K562 (cell line): Measurements from ENCODE around the gene SF3B3. TPM values are rescaled to one million over a fixed set of nuclear protein-coding genes. Genes with fewer than 3 reads are reported as not detected.

Source experiments
- FOXJ2 ChIP-seq: fragments of 200-800 bp; sonication (Bioruptor generic); IDR thresholded peaks from 2 replicates; pipeline ENCODE4 v1.6.1; 2016; ENCODE audit warnings: missing genetic modification characterization, missing compliant biosample characterization
- MECOM ChIP-seq: fragments of 250-450 bp; sonication (Bioruptor Pico); IDR thresholded peaks from 2 replicates; pipeline ENCODE4 v1.8.0; 2022; ENCODE audit warnings: inconsistent platforms
- MTA1 ChIP-seq: fragments of 450-650 bp; IDR thresholded peaks from 2 replicates; pipeline ENCODE4 v1.6.1; 2017; ENCODE audit warnings: borderline replicate concordance
- NR2C1 ChIP-seq, 2 experiments: fragments of 450-650 bp; IDR thresholded peaks; 2 replicates each; pipeline ENCODE4 v1.6.1; 2017; ENCODE audit warnings: mild to moderate bottlenecking in 2 of 2, antibody characterized with exemption in 1 of 2, inconsistent platforms in 1 of 2, missing compliant biosample characterization in 1 of 2, missing genetic modification characterization in 1 of 2
- ZFP30 ChIP-seq: fragments of 250-450 bp; sonication (Bioruptor Pico); IDR thresholded peaks from 2 replicates; pipeline ENCODE4 v1.8.0; 2022; ENCODE audit warnings: moderate library complexity, mild to moderate bottlenecking, inconsistent platforms, borderline replicate concordance
- ZNF354B ChIP-seq: fragments of 250-450 bp; sonication (Bioruptor Pico); IDR thresholded peaks from 2 replicates; pipeline ENCODE4 v1.4.0; 2020
- polyA plus RNA-seq, 8 experiments: library from polyadenylated mRNA; depleted of rRNA in 4 of 8; stranded (reverse) in 5 of 8; unstranded in 3 of 8; fragments of >200 nt; fragmentation: Nextera tagmentation in 2 of 8; fragmentation: Illumina TruSeq in 1 of 8; extraction: Ambion mirVana in 2 of 8; extraction: Trizol in 1 of 8; gene quantifications; 2 replicates each; pipeline versions ENCODE4 v1.2.1 to v1.2.3, GENCODE V29; 2011 to 2014; ENCODE audit warnings: inconsistent platforms in 1 of 8, missing spikeins in 1 of 8
- total RNA-seq, 7 experiments: library from RNA; depleted of rRNA in 6 of 7; stranded (reverse); fragments of >200 nt in 6 of 7; fragmentation: Illumina TruSeq in 2 of 7; extraction: Trizol in 2 of 7; gene quantifications; 2 replicates each; pipeline versions ENCODE4 v1.2.1 to v1.2.3, GENCODE V29; 2011 to 2021; ENCODE audit warnings: low replicate concordance in 1 of 7
- TF ChIP-seq, protein P1 (sequence below): IDR thresholded peaks from 2 replicates; pipeline ENCODE4 v1.6.1; 2014; ENCODE audit warnings: antibody characterized with exemption
- TF ChIP-seq, protein P2 (sequence below): fragments of 250-450 bp; sonication (Bioruptor Pico); IDR thresholded peaks from 2 replicates; pipeline ENCODE4 v1.4.0; 2020; ENCODE audit warnings: mild to moderate bottlenecking
- TF ChIP-seq, protein P3 (sequence below), 2 experiments: IDR thresholded peaks in 1 of 2; conservative IDR thresholded peaks in 1 of 2; 2 replicates each; pipeline ENCODE4 v1.6.1; 2016; ENCODE audit warnings: low read depth in 2 of 2, mild to moderate bottlenecking in 1 of 2, missing compliant biosample characterization in 1 of 2, missing genetic modification characterization in 1 of 2, moderate library complexity in 1 of 2
- TF ChIP-seq, protein P4 (sequence below): sonication (generic); formaldehyde crosslinking; IDR thresholded peaks from 2 replicates; pipeline ENCODE4 v1.8.0; 2023; ENCODE audit warnings: mild to moderate bottlenecking, missing genetic modification reagents
- TF ChIP-seq, protein P5 (sequence below): fragments of 250-450 bp; sonication (Bioruptor Pico); IDR thresholded peaks from 2 replicates; pipeline ENCODE4 v1.8.0; 2021; ENCODE audit warnings: mild to moderate bottlenecking, moderate library complexity

The SF3B3 gene
- total and polyA plus RNA-seq, 9 of the 15 experiments (the other 6 are each of a cell fraction or from before 2014, with no cell fraction given): 98.9 to 546 (median 221) TPM

DNA sequence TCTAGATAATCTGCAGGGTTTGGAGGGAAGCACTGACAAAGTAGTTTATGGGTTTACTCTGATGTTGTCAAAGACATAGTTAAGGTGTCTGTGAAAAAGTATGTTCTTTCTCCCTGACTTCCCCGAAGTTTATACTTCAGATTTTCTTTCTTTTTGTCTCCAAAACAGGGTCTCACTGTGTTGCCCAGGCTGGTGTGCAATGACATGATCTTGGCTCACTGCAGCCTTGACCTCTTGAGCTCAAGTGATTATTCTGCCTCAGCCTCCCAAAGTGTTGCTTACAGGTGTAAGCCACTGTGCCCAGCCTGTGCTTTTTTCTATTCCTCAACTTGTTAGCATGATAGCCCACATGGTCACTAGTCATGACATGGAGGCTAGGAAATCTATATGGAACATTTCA lies 20.9 kb downstream of the SF3B3 start (continued):
- TF ChIP-seq MTA1: no peak
- TF ChIP-seq, protein P1, sequence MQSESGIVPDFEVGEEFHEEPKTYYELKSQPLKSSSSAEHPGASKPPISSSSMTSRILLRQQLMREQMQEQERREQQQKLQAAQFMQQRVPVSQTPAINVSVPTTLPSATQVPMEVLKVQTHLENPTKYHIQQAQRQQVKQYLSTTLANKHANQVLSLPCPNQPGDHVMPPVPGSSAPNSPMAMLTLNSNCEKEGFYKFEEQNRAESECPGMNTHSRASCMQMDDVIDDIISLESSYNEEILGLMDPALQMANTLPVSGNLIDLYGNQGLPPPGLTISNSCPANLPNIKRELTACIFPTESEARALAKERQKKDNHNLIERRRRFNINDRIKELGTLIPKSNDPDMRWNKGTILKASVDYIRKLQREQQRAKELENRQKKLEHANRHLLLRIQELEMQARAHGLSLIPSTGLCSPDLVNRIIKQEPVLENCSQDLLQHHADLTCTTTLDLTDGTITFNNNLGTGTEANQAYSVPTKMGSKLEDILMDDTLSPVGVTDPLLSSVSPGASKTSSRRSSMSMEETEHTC: no peak
- TF ChIP-seq FOXJ2 (tag): no peak
- TF ChIP-seq ZNF354B (CRISPR knock-in tag): no peak
- no peak for TF ChIP-seq MECOM (CRISPR knock-in tag)
- TF ChIP-seq, protein P2, sequence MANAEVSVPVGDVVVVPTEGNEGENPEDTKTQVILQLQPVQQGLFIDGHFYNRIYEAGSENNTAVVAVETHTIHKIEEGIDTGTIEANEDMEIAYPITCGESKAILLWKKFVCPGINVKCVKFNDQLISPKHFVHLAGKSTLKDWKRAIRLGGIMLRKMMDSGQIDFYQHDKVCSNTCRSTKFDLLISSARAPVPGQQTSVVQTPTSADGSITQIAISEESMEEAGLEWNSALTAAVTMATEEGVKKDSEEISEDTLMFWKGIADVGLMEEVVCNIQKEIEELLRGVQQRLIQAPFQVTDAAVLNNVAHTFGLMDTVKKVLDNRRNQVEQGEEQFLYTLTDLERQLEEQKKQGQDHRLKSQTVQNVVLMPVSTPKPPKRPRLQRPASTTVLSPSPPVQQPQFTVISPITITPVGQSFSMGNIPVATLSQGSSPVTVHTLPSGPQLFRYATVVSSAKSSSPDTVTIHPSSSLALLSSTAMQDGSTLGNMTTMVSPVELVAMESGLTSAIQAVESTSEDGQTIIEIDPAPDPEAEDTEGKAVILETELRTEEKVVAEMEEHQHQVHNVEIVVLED (CRISPR knock-in tag): no peak
- TF ChIP-seq, protein P3, sequence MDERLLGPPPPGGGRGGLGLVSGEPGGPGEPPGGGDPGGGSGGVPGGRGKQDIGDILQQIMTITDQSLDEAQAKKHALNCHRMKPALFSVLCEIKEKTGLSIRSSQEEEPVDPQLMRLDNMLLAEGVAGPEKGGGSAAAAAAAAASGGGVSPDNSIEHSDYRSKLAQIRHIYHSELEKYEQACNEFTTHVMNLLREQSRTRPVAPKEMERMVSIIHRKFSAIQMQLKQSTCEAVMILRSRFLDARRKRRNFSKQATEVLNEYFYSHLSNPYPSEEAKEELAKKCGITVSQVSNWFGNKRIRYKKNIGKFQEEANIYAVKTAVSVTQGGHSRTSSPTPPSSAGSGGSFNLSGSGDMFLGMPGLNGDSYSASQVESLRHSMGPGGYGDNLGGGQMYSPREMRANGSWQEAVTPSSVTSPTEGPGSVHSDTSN (CRISPR knock-in tag; IDR thresholded peaks at IDR 0.05; ENCODE audit: low read depth): no peak
- TF ChIP-seq, protein P3 (tag; conservative IDR thresholded peaks at IDR 0.05; ENCODE audit: low read depth): no peak
- no peak for TF ChIP-seq NR2C1 (IDR thresholded peaks at IDR 0.05)
- no peak for TF ChIP-seq NR2C1 (tag; IDR thresholded peaks at IDR 0.05)
- TF ChIP-seq, protein P4, sequence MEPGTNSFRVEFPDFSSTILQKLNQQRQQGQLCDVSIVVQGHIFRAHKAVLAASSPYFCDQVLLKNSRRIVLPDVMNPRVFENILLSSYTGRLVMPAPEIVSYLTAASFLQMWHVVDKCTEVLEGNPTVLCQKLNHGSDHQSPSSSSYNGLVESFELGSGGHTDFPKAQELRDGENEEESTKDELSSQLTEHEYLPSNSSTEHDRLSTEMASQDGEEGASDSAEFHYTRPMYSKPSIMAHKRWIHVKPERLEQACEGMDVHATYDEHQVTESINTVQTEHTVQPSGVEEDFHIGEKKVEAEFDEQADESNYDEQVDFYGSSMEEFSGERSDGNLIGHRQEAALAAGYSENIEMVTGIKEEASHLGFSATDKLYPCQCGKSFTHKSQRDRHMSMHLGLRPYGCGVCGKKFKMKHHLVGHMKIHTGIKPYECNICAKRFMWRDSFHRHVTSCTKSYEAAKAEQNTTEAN (CRISPR knock-in tag): no peak
- no peak for TF ChIP-seq ZFP30 (CRISPR knock-in tag)
- TF ChIP-seq, protein P5, sequence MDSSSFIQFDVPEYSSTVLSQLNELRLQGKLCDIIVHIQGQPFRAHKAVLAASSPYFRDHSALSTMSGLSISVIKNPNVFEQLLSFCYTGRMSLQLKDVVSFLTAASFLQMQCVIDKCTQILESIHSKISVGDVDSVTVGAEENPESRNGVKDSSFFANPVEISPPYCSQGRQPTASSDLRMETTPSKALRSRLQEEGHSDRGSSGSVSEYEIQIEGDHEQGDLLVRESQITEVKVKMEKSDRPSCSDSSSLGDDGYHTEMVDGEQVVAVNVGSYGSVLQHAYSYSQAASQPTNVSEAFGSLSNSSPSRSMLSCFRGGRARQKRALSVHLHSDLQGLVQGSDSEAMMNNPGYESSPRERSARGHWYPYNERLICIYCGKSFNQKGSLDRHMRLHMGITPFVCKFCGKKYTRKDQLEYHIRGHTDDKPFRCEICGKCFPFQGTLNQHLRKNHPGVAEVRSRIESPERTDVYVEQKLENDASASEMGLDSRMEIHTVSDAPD (CRISPR knock-in tag): no peak
